WI38 (cell line): Measurements from ENCODE around the gene GINS2.

ENCODE experiments used
- H3K4me3 ChIP-seq: 2 replicates; pipeline ENCODE4 v1.5.1; 2011; ENCODE audit warnings: low read depth, mild to moderate bottlenecking, control low read depth, low read length
- TF ChIP-seq, protein P1 (sequence below): IDR thresholded peaks from 2 replicates; pipeline ENCODE4 v1.5.1; 2012; ENCODE audit warnings: low read depth, mild to moderate bottlenecking, control low read depth, low read length

Gene GINS2

DNA sequence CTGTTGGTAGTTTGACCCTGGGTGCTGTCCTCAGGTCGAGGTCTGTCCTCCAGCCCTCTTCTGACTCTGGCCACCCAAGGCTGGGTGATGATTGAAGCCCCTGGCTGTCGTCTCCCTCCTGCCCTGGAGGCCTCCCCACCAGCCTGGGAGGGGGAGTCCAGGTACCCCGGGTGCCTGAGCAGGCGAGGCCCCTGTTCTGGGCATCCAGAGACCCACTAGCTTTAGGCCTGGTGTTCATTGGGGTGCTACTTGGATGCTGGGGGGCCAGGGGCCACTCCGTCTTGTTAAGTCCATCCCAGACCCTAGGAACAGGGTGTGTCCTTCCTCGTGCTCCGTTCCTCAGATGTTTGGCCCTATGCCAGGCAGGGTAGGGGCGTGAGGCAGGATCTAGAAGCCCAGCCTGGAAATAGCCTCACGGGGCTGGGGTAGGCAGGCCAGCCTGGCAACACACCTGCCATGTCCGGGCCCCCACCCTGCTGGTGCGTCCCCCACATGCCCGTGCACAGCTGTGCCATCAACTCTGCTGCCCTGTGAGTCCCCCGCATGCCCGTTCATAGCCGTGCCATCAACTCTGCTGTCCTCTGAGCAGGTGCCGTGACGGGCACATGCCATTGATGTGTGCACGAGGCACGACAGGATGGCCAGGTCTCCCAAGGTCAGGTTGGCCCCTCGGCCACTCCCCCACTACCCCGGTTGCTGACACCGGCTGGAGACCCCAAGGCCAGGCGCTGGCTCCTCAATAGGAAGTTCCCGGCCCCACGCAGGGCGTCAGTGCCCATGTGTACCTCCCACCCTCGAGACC lies 36.9 kb downstream of the GINS2 start:
- H3K4me3 ChIP-seq = no peak overlapping the region
- TF ChIP-seq, protein P1, sequence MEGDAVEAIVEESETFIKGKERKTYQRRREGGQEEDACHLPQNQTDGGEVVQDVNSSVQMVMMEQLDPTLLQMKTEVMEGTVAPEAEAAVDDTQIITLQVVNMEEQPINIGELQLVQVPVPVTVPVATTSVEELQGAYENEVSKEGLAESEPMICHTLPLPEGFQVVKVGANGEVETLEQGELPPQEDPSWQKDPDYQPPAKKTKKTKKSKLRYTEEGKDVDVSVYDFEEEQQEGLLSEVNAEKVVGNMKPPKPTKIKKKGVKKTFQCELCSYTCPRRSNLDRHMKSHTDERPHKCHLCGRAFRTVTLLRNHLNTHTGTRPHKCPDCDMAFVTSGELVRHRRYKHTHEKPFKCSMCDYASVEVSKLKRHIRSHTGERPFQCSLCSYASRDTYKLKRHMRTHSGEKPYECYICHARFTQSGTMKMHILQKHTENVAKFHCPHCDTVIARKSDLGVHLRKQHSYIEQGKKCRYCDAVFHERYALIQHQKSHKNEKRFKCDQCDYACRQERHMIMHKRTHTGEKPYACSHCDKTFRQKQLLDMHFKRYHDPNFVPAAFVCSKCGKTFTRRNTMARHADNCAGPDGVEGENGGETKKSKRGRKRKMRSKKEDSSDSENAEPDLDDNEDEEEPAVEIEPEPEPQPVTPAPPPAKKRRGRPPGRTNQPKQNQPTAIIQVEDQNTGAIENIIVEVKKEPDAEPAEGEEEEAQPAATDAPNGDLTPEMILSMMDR = no peak

DNA sequence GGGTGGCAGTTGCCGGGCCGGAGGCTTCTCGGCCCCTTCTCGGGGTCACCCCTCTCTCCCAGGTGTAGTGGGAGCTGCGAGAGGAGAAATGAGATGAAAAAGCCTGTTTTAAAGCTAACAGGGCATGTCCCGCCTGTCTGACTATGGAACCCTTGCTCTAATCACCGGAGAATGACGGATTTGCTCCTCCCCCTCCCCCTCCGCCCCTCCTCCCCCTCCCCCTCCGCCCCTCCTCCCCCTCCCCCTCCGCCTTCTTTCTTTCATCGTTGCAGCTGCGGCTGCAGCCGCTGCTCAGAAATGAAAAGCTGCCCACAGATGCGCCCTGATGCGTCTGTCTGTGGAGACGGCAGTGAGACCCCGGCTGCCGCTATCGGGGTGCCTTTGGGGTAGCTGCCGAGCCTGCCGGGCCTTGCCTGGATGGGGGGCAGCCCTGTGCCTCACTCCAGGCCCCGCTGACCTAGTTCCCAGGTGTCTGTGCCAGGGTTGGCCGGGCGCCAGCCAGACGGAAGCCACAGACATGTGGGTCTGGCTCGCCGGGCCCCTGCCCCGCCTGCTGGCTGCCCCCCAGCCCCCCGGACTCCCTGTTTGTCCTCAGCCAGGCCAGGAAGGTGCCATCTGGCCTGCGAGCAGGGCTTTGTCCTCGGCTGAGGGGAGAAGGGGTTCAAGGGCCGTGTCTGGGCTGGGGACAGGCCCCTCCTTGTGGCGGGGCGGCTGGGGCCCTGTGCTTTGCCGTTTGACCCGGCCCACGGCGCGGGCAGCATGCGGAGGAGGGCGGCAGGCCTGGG lies 37.7 kb downstream of the GINS2 start:
- TF ChIP-seq, protein P1 = no peak
- H3K4me3 ChIP-seq = no peak overlapping the region

DNA sequence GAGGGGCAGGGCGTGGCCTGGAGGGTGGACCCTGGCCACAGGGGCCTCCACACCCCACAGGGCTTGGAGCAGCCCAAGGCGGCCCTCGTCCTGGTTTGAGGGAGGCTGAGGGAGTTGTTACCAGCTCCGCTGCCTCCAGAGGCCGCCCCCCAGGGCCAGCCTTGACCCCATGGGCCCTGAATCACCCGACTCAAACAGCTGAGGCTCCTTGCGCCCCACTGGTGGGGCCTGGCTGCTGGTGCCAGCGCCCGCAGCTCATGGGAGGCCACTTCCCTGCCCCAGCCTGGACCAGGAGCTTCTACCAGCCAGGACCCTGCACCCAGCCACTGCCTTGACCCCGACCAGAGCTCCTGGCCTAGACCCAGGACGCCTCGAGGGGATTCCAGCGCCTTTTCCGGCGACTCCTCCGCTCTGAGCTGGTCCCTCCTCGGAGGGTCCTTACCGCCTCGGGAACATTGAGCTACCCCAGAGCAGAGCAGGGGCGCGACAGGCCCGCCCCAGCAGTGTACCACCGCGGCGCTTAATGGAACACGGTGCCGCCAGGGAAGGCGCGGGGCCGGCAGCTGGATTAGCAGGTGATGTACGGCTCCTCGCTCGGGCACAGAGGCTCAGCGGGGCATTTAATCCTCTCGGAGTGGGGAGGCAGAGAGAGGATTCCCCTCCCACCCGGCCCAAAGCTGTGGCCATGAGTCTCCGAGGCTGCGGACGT lies 38.5 kb downstream of the GINS2 start:
- TF ChIP-seq, protein P1 = no peak
- no peak overlapping the region for H3K4me3 ChIP-seq

DNA sequence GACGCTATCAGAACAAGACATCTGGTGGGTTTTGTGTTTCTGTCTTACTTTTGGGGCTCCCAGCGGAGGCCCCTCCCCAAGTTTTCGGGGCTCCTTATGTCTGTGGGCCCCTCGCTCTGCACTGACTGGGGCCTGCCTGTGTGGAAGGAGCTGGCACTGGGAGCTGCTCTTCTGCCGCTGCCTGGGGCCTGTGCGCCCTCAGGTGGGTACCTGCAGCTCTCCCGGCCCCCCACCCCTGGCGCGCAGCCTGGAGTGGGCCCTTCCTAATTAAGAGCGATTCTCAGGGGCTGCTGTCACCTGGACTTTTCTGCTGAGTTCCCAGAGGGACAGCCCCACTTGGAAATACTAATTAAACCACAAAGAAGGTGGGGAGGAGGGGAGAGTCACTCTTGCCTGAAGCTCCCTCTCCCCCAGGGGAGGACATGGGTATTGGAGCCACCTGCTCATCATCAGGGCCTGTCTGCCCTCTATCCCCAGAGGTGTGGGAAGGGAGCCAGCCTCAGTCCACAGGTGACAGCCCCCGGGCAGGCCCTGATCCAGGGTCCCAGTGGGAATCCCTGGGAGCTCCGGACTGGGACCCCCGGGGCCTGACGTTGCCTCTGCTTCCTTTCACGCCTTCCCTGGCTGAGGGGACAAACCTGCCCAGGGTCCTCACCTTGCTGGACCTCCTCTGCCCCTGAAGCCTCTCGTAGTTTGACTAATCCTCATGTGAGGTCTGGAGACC lies 39.2 kb downstream of the GINS2 start:
- TF ChIP-seq, protein P1 = no peak
- no peak overlapping the region for H3K4me3 ChIP-seq

DNA sequence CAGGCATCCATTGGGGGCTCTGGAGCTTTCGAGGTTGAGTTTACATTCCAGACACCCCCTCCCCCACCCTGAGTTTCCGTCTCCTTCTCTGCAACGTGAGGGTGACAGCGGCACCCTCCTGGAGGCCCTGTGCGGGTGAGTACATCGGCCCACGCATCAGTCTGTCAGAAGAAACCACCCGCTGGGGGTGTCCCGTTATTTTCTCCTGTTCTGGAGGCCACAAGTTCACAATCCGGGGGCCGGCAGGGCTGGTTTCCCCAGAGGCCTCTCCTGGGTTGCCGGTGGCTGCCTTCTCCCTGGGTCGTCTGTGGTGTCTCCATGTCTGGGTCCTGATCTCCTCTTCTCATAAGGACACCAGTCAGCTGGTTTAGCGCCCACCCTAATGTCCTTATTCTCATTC lies 39.9 kb downstream of the GINS2 start:
- H3K4me3 ChIP-seq = no peak overlapping the region
- TF ChIP-seq, protein P1 = no peak

DNA sequence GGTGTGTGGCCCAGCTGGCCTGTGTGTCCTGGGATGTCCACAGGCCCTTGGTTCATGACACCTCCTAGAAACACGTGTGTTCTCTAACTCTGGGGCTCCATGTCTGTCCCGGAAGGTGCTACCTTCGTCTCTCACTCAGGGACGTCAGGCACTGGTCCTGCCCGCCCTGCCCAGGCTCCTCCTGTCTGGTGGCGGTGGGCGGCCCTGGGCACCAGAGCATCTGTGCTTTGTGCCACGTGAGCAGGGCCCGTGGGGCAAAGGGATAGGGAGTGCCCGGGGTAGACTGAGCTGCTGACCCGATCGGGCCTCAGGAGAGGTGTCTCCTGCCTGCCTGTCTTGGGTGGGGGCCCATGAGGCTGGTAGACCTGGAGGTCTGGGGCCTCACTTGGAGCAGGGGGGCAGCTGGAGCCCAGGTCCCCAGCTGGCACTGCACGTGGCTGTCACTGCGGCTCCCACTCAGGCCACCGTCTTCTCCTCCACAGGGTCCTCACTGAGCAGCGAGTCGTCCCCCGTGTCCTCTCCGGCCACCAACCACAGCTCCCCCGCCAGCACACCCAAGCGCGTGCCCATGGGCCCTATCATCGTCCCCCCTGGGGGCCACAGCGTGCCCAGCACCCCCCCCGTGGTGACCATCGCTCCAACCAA lies 40.6 kb downstream of the GINS2 start:
- TF ChIP-seq, protein P1 = no peak
- no peak overlapping the region for H3K4me3 ChIP-seq
